ENCODE measurements around the gene TMX2.

- TF ChIP-seq CTCF (IDR thresholded peaks at IDR 0.05; ENCODE audit: extremely low read depth in 1 of 2, insufficient read depth in 1 of 2, low read depth in 1 of 2, low read length in 2 of 2): no peak
- TF ChIP-seq GATA2 (IDR thresholded peaks at IDR 0.05; ENCODE audit: insufficient read depth, insufficient read length, low read depth, low read length): no peak
Observed at GRCh38 chr11:57762235-57762861, 50.0 kb downstream of the TMX2 start.
